DMS53 (cell line): ENCODE results near the gene OAS3.
"Not testable (repeated sequence)": the region's sequence is repeated elsewhere in the genome, so short reads cannot be mapped to it uniquely, and the experiment has no call there.

Experiments
- DNase-seq: peaks from one replicate; lab custom pipeline; 2025; lab: John Stamatoyannopoulos, UW

Gene OAS3

DNA sequence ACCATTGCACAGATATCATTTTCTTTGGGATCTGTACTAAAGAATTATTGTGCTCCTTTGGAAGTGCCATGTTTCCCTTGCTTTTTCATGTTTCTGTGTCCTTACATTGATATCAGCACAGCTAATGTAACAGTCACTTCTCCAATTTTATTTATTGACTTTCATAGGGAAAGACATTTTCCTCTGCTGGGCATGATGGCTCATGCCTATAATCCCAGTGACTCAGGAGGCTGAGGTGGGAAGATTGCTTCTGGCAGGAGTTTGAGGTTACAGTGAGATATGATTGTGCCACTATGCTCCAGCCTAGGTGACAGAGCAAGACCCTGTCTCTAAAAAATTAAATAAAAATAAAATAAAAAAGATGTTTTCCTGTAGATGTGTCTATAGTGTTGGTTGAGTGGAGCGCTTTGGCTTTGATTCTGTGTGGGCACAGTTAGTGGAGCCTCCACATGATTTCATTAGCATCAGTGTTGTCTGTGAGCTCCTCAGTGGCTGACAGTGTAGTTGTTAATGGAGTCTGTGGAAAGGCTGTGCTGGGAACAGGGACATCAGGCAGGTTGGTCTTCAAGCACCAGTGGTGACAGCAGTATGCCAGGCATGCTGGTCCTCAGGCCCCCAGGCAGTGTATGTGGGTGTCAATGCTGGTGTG is 47.5 kb downstream of the OAS3 start:
- DNase-seq, result no peak

DNA sequence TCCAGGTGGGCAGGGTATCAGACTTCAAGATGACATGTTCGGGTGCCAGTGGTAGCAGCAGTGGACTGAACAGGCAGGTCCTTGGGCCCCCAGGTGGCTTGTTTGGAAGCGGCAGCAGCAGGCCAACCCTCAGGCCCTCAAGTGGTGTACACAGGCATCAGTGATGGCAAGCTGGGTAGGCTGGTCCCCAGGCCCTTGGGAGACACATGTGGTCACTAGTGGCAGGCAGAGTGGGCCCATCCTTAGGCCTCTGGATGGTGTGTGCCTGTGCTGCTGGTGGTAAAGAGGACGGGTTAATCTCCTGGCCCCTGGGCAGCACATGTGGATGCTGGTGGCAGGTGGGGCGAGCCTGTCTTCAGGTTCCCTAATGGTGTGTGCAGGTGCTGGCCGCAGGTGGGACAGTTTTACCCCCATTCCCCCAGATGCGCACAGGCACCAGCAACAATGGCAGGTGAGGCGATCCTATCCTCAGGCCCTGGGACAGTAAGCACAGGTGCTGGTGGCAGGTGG is 48.1 kb downstream of the OAS3 start:
- no peak for DNase-seq

DNA sequence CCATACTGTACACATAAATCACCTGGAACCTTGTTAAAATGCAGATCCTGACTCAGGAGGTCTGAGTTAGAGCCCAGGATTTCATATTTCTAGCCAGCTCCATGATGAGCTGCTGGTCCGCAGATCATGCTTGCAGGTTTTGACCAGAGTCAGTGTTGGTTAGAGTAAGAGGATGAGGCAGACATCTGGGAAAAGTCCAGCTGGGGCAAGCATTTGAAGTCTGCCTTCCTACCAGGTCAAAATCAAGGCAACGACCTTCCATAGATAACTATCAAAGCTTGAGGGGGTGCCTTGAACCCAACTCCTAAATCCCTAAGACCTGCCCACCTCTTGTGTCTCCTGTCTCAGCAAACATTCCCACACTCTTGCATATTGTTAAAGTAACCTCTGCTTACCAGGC is 49.3 kb downstream of the OAS3 start:
- no peak for DNase-seq

DNA sequence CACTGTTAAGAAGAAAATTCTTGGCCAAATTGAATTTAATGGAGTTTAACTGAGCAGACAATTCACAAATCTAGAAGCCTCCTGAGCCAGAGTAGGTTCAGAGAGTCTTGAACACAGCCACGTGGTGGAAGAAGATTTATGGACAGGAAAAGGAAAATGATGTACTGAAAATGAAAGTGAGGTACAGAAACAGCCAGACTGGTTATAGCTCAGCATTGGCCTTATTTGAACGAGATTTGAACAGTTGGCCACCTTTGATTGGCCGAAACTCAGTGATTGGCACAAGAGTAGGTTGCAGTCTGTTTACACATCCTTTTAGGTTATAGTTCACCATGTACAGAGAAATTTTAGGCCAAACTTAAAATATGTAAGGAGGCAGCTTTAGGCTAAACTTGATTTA is 50.0 kb downstream of the OAS3 start:
- DNase-seq, result no peak

DNA sequence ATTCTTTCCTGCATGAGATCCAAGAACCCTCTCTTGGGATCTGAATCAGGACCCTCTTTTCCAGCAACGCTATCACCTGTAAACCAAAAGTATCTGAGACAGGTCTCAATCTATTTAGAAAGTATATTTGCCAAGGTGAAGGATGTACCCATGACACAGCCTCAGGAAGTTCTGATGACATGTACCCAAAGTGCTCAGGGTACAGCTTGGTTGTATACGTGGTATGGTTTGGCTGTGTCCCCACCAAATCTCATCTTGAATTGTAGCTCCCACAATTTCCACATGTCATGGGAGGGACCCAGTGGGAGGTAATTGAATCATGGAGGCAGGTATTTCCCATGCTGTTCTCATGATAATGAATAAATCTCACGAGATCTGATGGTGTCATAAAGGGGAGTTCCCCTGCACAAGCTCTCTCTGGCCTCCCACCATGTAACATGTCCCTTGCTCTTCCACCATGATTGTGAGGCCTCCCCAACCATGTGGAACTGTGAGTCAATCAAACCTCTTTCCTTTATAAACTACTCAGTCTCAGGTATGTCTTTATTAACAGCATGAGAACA is 50.6 kb downstream of the OAS3 start:
- DNase-seq, result not testable (repeated sequence)

DNA sequence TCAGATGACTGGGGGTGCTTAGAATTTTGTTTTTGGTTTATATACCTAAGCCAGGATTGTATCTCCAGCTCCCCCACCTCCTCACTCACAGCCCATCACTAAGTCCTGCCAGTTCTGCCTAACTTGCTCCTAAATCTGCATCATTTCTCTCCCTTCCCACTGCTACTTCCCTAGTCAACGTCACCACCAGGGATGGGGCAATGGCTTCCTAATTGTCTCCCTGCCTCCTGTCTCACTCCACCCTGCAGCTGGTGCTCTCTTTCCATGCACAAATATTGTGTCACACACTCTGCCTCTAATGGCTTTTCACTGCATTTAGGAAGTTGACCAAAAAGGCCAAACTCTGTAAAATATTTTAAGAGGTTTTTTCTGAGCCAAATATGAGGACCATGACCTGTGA is 51.5 kb downstream of the OAS3 start:
- DNase-seq, result no peak

DNA sequence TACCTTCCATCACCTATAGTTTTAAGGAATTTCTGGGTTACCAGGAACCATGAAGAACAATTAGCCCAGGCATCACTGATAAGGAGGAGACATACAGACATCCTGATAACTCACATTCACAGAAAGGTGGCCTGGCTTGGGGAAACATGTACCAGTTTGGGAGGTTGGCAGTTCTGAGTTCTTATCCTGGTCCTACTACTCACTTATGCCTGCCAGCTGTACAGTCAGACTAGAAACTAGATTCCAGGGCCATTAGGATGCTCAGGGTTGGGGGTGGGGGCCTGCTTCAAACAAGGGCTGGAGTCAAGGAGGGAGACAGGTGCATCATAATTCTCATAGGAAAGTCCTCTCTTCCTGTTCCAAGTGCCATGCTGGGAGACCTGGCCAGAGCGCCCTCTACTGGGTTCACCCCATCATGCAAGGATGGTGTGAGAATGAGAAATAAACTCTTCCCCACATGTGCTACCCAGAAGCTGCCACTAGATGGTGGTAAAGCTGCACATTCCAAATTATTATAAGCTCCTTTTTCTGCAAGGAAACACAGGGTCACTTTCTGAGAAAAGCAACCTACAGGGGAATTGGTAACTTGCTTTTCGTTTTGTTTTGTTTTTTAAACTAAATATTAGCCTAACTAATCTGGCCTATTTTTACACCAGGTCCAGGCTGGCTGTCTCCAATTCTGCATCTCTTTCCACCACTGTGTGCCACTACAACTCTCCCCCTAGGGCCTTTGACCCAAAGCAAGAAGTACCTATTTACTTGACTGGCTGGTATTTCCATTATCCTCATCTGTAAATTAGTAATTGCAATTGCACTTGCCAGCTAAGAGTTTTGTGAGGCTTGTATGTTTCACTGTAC is 54.5 kb downstream of the OAS3 start:
- peak; percentile 88 for DNase-seq

DNA sequence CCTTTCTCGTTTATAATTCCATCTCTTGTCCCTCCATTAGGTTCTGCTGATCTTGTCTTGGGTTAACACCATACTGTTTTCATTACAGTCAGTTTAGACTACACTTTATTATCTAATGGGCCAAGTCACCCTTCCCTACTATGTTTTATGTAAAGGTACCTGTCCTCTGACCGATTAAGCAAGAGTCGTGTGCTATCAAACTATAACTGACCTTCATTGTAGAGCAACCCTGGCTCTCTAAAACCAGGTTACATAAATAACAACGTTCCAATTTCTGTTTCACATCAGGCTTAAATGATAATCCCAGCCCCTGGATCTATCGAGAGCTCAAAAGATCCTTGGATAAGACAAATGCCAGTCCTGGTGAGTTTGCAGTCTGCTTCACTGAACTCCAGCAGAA is 56.7 kb downstream of the OAS3 start:
- DNase-seq, result no peak

DNA sequence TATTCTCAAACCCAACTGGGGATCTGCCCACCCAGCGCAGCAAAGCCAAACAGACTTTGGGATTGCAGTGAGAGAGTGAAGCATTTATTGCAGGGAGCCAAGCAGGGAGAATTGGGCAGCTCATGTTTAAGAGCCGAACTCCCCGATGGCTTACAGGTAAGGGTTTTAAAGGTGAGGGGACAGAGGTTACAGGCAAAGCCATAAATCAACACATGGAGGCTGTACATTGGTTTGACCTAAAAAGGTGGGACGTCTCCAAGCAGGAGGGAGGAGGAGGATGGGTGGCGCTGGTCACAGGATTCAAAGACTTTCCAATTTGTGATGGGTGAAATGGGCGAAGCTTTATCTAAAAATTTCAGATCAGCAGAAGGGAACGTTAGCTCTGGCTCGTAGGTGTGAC is 58.2 kb downstream of the OAS3 start:
- no peak for DNase-seq

DNA sequence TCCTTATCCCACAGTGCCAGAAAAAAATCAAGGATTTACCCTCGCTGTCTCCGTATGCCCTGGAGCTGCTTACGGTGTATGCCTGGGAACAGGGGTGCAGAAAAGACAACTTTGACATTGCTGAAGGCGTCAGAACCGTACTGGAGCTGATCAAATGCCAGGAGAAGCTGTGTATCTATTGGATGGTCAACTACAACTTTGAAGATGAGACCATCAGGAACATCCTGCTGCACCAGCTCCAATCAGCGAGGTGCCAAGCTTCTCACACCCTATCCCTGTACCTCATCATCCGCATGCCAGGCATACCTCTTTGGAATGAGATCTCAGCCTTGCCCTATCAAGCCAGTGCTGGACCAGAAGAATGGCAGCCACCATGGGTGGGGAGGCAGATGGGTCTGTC is 59.2 kb downstream of the OAS3 start:
- DNase-seq, result no peak

DNA sequence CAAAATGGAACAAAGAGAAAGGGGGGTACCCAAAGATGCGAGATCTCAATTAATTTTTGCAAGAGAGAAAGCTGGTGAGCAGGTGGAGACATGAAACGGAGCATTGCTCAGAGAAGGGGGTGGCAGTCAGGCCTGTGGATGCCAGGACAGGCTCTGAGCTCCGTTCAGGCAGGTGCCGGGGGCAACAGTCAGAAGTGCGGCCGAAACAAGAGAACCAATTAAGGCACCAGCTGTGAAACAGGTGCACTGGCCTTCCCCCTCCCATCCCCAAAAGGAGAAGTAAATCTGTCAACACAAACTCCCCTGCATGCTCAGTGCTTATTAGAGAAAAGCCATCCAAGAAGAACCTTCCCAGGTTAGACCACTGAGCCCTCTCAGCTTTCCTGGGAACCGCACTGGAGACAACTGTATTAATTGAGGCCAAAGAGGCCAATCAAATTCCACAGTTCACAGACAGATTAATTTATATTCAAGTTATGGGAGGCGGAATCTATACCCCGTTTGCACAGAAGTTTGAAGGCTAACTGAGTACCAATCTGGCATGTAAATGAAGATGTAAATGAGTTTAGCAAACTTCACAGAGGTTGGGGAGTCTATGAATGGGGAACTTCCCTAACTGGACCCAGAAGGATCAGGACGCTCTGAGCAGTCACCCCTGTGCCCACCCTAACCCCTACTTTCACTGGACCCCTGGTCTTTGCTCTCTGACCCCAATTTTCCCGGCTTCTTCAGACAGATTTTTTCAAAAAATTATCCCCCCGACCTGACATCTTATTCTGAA is 60.9 kb downstream of the OAS3 start:
- DNase-seq, result no peak

DNA sequence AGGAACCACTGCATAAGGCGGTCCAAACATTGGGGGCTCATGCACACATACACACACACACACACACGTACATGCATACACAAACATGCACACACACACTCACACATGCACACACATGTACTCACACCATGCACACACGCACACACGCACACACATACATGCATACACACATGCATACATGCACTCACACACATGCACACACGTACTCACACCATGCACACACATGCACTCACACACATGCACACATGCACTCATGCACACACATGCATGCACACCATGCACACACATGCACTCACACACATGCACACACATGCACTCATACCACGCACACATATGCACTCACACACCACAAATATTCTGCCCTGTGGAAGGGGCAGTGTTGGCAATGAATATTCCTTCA is 62.2 kb downstream of the OAS3 start:
- no peak for DNase-seq

DNA sequence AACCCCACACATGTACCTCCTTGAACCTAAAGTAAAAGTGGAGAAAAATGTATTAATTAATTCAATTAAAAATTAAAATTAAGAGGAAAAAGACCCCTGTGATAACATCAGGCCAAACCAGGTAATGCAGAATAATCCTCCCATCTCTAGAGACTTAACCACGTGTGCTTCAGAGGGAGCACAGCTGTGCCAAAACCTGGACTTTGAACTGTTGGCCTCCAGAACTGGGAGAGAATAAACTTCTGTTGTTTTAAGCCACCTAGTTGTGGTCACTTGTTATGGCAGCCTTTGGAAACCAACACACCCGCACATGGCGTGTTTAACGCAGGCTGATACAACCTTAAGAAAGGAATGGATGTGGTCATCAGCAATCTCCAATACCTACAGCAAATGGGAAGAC is 63.9 kb downstream of the OAS3 start:
- peak; percentile 68 for DNase-seq

DNA sequence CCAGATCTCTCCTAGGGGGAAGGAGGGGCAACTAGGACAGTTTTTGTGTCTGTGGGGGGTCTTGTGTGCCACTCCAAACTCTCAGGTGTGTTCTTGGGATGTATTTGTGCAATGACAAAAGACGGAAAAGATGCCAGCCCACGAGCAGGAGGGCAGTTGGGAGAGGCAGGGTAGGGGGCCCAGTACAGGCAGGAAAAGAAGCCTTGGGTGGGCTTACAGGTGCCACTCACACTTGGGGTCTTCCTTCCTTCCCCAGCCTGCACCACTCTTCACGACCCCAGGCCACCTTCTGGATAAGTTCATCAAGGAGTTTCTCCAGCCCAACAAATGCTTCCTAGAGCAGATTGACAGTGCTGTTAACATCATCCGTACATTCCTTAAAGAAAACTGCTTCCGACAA is 64.4 kb downstream of the OAS3 start:
- no peak for DNase-seq

DNA sequence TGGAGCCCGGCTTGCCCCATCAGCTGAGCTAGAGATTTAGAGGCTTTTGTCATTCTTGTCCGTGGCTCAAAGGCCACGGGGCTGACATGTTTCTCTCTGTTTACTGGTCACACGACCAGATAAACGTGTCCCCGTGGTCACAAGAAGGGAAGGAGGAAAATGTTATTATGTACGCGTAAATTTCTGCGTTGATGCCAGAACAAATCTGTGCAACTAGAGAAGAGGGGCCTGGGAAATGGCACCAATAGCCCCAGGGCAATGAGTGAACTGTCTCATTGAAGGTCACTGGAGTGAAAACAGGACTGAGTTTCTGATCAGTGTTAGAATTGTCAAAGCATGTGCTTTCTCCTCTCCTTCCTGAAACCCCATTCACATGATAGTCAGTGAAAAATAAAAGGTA is 65.4 kb downstream of the OAS3 start:
- DNase-seq, result no peak

DNA sequence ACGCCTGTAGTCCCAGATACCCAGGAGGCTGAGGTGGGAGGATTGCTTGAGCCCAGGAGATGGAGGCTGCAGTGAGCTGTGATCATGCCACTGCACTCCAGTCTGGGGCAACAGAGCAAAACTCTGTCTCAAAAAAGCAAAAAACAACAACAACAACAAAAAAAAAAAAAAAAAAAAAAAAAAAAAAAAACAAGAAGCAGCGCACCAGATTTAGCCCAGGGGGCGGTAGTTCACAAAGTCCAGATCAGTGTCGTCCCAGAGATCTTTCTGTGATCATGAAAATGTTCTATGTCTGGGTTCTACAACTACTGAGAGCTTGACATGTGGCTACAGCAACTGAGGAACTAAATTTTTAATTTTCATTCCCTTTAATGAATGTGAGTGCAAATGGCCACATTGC is 67.5 kb downstream of the OAS3 start:
- peak; percentile 68 for DNase-seq

DNA sequence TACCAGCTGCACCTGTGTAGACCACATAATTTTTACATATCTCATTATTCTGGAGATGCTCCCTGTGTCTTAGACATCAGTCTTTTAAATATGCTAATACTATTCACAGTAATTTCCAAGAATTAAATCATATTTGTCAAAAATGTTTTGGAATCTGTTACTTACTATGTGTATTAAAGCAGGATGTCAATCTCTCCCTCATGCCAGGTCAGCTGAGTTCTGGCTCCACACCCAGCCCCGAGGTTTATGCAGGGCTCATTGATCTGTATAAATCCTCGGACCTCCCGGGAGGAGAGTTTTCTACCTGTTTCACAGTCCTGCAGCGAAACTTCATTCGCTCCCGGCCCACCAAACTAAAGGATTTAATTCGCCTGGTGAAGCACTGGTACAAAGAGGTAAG is 67.9 kb downstream of the OAS3 start:
- DNase-seq, result no peak

DNA sequence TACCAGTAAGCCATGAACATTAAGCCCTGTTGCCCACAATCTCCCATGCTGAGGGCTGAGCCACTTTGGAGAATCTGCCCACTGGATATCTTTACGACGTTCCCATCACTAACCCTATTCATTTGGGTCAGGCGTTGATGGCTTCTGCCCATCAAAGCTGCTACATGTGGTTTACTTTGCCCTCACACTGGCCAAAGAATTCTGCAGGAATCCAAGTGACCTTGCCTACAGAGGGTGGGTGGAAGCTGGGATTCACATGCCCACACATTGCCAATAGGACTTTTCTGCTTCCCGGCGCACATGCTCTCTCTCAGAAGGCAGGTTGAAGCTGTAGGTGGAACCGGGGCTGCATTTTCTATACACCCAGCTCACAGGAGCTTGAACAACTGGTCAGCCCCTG is 68.4 kb downstream of the OAS3 start:
- no peak for DNase-seq

DNA sequence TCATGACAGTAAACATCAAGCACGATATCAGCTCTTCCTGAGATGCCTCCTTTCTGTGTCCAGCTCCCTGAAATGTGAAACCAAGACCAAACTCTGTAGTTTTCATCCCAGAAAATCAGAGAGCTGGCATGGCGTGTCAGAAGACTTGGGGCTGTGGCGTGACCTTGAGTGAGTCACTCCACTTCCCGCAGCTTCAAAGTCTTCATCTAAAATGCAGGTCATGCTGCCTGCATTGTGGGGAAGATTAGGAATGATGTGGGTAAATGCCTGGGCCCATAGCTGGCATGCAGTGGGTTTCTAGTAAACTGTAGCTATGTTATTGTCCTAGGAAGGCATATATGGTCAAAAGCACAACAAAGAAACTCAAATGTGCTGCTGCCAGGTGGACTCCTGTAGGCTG is 68.9 kb downstream of the OAS3 start:
- peak; percentile 24 for DNase-seq

DNA sequence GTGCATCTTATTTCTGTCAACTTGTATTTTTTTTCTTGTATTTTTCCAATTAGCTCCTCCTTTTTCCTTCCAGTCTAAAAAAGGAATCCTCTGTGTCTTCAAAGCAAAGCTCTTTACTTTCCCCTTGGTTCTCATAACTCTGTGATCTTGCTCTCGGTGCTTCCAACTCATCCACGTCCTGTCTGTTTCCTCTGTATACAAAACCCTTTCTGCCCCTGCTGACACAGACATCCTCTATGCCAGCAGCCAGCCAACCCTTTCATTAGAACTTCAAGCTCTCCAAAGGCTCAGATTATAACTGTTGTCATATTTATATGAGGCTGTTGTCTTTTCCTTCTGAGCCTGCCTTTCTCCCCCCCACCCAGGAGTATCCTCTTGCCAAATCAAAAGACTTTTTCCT is 72.4 kb downstream of the OAS3 start:
- DNase-seq, result no peak

DNA sequence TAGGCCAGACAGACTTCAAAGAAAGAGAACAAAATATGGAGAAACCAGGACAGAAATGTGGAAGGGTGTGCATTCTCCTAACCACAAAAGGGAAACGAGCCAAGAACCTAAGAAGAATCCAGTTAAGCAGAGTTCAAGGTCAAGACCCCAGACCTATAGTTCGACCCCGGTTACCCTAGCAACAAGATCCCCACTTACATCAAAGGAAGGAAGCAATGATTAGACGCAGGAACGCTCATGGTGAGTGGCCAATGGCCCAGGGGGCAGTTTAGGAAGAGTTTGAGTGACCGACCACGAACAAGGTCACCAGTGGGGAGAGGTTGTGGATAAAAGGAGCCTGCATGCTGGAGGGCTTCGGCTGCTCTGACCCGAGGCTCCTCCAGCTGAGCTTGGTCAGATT is 76.3 kb downstream of the OAS3 start:
- no peak for DNase-seq

DNA sequence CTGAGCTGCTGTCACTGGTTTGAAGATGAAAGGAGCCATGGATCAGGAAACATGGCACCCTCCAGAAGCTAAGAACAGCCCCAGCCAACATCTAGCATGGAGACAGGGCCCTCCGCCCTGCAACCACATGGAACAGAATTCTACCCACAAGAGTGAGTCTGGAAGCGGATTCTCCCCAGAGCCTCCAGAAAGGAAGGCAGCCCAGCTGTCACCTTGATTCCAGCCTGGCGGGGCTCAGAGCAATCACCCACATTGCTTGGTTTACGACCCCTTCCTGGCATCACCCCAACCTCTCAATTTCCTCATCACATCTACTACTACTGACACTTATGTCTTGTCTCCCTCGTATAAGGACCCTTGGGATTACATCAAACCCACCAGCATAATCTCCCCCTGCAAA is 78.5 kb downstream of the OAS3 start:
- no peak for DNase-seq

DNA sequence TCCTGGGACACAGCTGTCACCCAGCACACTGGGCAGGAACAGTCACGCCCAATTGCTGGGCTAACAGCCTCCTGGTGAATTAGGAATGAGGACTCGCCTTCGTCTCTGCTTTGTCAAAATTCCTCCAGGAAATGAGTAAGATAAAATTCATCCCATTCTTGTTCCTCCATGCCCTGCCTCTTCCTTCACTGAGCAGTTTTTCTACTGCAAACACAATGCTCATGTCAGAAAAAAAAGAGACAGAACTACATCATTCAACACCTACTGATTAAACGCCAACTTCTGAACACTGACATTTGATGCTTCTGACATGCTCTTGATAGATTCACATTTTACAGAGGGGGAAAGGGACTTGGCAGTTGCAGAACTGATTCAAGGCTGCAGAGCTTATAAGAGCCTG is 80.8 kb downstream of the OAS3 start:
- DNase-seq, result no peak
